Placental epithelial cell (primary cell): ENCODE measurements around the gene TSPY2. TPM values are rescaled to one million over a fixed set of nuclear protein-coding genes. Genes with fewer than 3 reads are reported as not detected.

Source experiments
- total RNA-seq: library from RNA; depleted of rRNA; stranded (reverse); fragments of >200 nt; gene quantifications from 2 replicates; pipeline ENCODE4 v1.2.3, GENCODE V29; 2012

Gene TSPY2, protein sequence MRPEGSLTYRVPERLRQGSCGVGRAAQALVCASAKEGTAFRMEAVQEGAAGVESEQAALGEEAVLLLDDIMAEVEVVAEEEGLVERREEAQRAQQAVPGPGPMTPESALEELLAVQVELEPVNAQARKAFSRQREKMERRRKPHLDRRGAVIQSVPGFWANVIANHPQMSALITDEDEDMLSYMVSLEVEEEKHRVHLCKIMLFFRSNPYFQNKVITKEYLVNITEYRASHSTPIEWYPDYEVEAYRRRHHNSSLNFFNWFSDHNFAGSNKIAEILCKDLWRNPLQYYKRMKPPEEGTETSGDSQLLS
- total RNA-seq: not detected in 2 replicates

GRCh38 chrY:6245923-6246322, at the start of gene TSPY2:
Gene TSPY2, plus strand, starts transcription at chrY:6246223. Its CDS starts 46 bp downstream, at chrY:6246269.

